Measurements from ENCODE around the gene LRMDA. TPM values are rescaled to one million over a fixed set of nuclear protein-coding genes. Genes with fewer than 3 reads are reported as not detected.

Gene LRMDA
- total and polyA plus RNA-seq, 2 donors (not counting 3 experiments of a cell fraction or from before 2014, with no cell fraction given), result 9.7 to 18.0 TPM

DNA sequence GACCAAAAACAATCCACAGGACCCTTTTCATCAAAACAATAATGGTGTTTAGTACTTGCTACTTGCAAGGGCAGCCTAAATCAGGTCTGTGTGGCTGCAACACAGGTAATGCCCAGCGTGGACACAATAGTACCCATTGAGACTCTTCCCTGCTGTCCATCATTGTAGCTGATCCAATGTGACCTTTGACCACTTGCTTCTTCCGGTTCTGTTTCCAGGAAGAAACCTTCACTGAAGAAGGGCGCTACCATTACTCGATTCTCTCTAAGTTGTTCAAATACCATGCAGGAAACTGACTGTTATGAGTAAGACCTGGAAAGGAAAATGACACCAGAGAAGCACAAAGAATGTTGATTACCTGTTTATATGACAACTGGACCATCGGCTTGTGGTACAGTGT, 1128.9 kb downstream of the LRMDA start:
- dilution Hi-C loops (cut with MboI; ENCODE audit: extremely low pct_ligation_motif_present, low sequenced_read_pairs), result no loop called here
- ChIA-PET CTCF (no interaction called here), POLR2A (no interaction called here)
- no peak overlapping the region for H2AFZ ChIP-seq (ENCODE audit: low read depth, low read length)
- no peaks in the 10 kb centered on the region for H3K36me3 ChIP-seq (ENCODE audit: control insufficient read depth in 2 of 2, extremely low read depth in 1 of 2, insufficient read depth in 2 of 2, low read length in 2 of 2)
- no peak for DNase-seq (ENCODE audit: low read depth, low spot score)
- H3K4me2 ChIP-seq (ENCODE audit: insufficient read depth, low read length), result no peak overlapping the region
- H3K27ac ChIP-seq (ENCODE audit: insufficient read depth, low read depth, low read length), result no peak overlapping the region
- intact Hi-C loops (cut with micrococcal nuclease), result no loop called here
- H4K20me1 ChIP-seq (replicated peaks; ENCODE audit: control insufficient read depth, extremely low read depth, insufficient read depth, low read length), result no peaks in the 10 kb centered on the region
- FAIRE-seq, result no peak
- no peak for TF ChIP-seq POLR2AphosphoS5 (IDR thresholded peaks at IDR 0.05; ENCODE audit: insufficient read depth, low read depth, low read length)
- no peak for TF ChIP-seq FOS (IDR thresholded peaks at IDR 0.05; ENCODE audit: borderline replicate concordance, insufficient read depth, low read length)
- no peak for TF ChIP-seq MYC (IDR thresholded peaks at IDR 0.05; ENCODE audit: low read depth, low read length)
- no peak for TF ChIP-seq JUN (IDR thresholded peaks at IDR 0.05; ENCODE audit: borderline replicate concordance, insufficient read depth, insufficient read length, low read depth)
- TF ChIP-seq GATA2 (IDR thresholded peaks at IDR 0.05; ENCODE audit: insufficient read depth, insufficient read length, low read depth, low read length), result no peak
- TF ChIP-seq EZH2 (IDR thresholded peaks at IDR 0.05; ENCODE audit: borderline replicate concordance, low read depth, low read length, severe bottlenecking), result no peak
- TF ChIP-seq, protein P1, sequence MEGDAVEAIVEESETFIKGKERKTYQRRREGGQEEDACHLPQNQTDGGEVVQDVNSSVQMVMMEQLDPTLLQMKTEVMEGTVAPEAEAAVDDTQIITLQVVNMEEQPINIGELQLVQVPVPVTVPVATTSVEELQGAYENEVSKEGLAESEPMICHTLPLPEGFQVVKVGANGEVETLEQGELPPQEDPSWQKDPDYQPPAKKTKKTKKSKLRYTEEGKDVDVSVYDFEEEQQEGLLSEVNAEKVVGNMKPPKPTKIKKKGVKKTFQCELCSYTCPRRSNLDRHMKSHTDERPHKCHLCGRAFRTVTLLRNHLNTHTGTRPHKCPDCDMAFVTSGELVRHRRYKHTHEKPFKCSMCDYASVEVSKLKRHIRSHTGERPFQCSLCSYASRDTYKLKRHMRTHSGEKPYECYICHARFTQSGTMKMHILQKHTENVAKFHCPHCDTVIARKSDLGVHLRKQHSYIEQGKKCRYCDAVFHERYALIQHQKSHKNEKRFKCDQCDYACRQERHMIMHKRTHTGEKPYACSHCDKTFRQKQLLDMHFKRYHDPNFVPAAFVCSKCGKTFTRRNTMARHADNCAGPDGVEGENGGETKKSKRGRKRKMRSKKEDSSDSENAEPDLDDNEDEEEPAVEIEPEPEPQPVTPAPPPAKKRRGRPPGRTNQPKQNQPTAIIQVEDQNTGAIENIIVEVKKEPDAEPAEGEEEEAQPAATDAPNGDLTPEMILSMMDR (IDR thresholded peaks at IDR 0.05; ENCODE audit: extremely low read depth in 1 of 2, insufficient read depth in 1 of 2, low read depth in 1 of 2, low read length in 2 of 2), result no peak
- TF ChIP-seq POLR2A (IDR thresholded peaks at IDR 0.05; ENCODE audit: low read depth, low read length), result no peak
- TF ChIP-seq, protein P2, sequence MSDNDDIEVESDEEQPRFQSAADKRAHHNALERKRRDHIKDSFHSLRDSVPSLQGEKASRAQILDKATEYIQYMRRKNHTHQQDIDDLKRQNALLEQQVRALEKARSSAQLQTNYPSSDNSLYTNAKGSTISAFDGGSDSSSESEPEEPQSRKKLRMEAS (IDR thresholded peaks at IDR 0.05; ENCODE audit: insufficient read depth, insufficient read length), result no peak
- no peaks in the 10 kb centered on the region for H3K9me3 ChIP-seq (replicated peaks; ENCODE audit: control insufficient read depth, insufficient read depth, low read length)
- no TSS peak for BruUV-seq (replicated peaks)
- H3K79me2 ChIP-seq (ENCODE audit: control insufficient read depth, insufficient read depth, low read length), result no peaks in the 10 kb centered on the region
- H3K9me1 ChIP-seq (replicated peaks; ENCODE audit: control insufficient read depth, extremely low read depth, insufficient read depth, low read length), result no peaks in the 10 kb centered on the region
- H3K4me3 ChIP-seq (replicated peaks in 1 of 3; ENCODE audit: insufficient read depth in 1 of 3, low read depth in 1 of 3, low read length in 3 of 3), result no peak overlapping the region
- no peaks in the 10 kb centered on the region for H3K27me3 ChIP-seq (ENCODE audit: control insufficient read depth in 2 of 2, insufficient read depth in 2 of 2, low read length in 2 of 2)
- H3K4me1 ChIP-seq (ENCODE audit: control insufficient read depth, extremely low read depth, insufficient read depth, low read length), result no peaks in the 10 kb centered on the region
- no peak overlapping the region for H3K9ac ChIP-seq (replicated peaks; ENCODE audit: extremely low read depth, insufficient read depth, low read length)
